Placental epithelial cell (primary cell): ENCODE data around the gene VWA2. TPM values are rescaled to one million over a fixed set of nuclear protein-coding genes. Genes with fewer than 3 reads are reported as not detected.

Experiments used
- total RNA-seq: library from RNA; depleted of rRNA; stranded (reverse); fragments of >200 nt; gene quantifications from 2 replicates; pipeline ENCODE4 v1.2.3, GENCODE V29; 2012

Gene VWA2
- under 0.01 TPM in 1 of 2 replicates, not detected in the other for total RNA-seq

GRCh38 chr10:114239117-114239993, at the start of gene VWA2:
Gene VWA2 (plus strand): TSS chr10:114239254. CDS start chr10:114248714, 9,460 bp downstream.

Other genes starting within 250 kb of the VWA2 start
- 0.11 TPM in 1 of 2 replicates, not detected in the other for gene ADRB1, start 195.4 kb upstream of the VWA2 start, total RNA-seq
- 29.6 and 54.2 TPM in 2 replicates for gene CCDC186, start 65.1 kb upstream of the VWA2 start, total RNA-seq
- gene TDRD1, start 59.9 kb upstream of the VWA2 start, total RNA-seq, result 0.39 and 2.0 TPM in 2 replicates
- gene AFAP1L2, start 165.2 kb downstream of the VWA2 start, total RNA-seq, result 80.5 and 104 TPM in 2 replicates